HCT116 (cell line): ENCODE measurements around the gene SCG5.

Experiments
- CTCF ChIP-seq, 3 experiments: fragments of 200-600 bp in 1 of 3; sonication (generic) in 1 of 3; IDR thresholded peaks in 2 of 3; conservative IDR thresholded peaks in 1 of 3; 2 replicates each; pipeline ENCODE4 v1.5.1; 2012 to 2017; ENCODE audit warnings: low read depth in 2 of 3, low read length in 2 of 3, antibody characterized with exemption in 1 of 3, borderline replicate concordance in 1 of 3, control low read depth in 1 of 3, mild to moderate bottlenecking in 1 of 3, mixed read lengths in 1 of 3, mixed run types in 1 of 3, moderate library complexity in 1 of 3; ENCODE audit not compliant: insufficient read depth in 1 of 3
- EZH2 ChIP-seq: fragments of 200-600 bp; sonication (generic); IDR thresholded peaks from 2 replicates; pipeline ENCODE4 v1.6.1; 2017; ENCODE audit warnings: antibody characterized with exemption, mixed run types
- EZH2phosphoT487 ChIP-seq: fragments of 200-600 bp; IDR thresholded peaks from 2 replicates; pipeline ENCODE4 v1.6.1; 2018; ENCODE audit warnings: antibody characterized with exemption, borderline replicate concordance
- ZNF274 ChIP-seq: fragments of 200-500 bp; sonication (Bioruptor generic); IDR thresholded peaks from 2 replicates; pipeline ENCODE4 v1.6.1; 2014; ENCODE audit warnings: mild to moderate bottlenecking, low read depth, low read length, inconsistent platforms

- TF ChIP-seq EZH2 (no peak), CTCF (IDR thresholded peaks at IDR 0.05 in 2 of 3, conservative IDR thresholded peaks at IDR 0.05 in 1 of 3; ENCODE audit: borderline replicate concordance in 1 of 3, insufficient read depth in 1 of 3, low read depth in 2 of 3, low read length in 2 of 3) (no peak), EZH2phosphoT487 (no peak), ZNF274 (no peak)
Observed at GRCh38 chr15:32636908-32637567, 4.5 kb upstream of the SCG5 start.
